ENCODE measurements around the gene ENO1. TPM values are rescaled to one million over a fixed set of nuclear protein-coding genes. Genes with fewer than 3 reads are reported as not detected.
"Not testable (repeated sequence)": the region's sequence is repeated elsewhere in the genome, so short reads cannot be mapped to it uniquely, and the experiment has no call there.

ENO1 gene
- total and polyA plus RNA-seq, 10 of the 15 experiments (the other 5 are each of a cell fraction or from before 2014, with no cell fraction given) = 1,850 to 4,219 (median 2,331) TPM

DNA sequence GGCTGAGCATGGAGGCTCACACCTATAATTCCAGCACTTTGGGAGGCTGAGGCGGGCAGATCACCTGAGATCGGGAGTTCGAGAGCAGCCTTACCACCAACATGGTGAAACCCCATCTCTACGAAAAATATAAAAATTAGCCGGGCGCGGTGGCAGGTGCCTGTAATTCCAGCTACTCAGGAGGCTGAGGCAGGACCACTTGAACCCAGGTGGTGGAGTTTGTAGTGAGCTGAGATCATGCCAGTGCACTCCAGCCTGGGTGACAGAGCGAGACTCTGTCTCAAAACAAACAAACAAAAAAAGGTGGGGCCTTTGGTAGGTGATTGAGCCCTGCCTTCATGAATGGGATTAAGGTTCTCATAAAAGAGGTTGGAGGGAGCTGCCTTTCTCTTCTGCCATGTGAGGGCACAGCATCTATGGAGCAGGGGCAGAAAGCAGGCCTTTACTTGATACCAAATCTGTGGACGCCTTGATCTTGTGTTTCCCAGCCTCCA lies 7.6 kb upstream of the ENO1 start:
- H4K20me1 ChIP-seq (ENCODE audit: control insufficient read depth, insufficient read depth); H3K36me3 ChIP-seq (ENCODE audit: control insufficient read depth in 2 of 2, insufficient read depth in 2 of 2, low read length in 1 of 2); SMC1A ChIA-PET (ENCODE audit: uncharacterized antibody, unreplicated experiment); H3K27ac ChIP-seq (ENCODE audit: control insufficient read depth, insufficient read depth); H3K4me3 ChIP-seq; H3K9ac ChIP-seq (ENCODE audit: control insufficient read depth, insufficient read depth, low read length); DNase-seq (ENCODE audit: low read depth, low spot score); H3K79me2 ChIP-seq (ENCODE audit: control insufficient read depth, insufficient read depth, low read length); RAD21 ChIA-PET (ENCODE audit: unreplicated experiment); H2AFZ ChIP-seq (ENCODE audit: control insufficient read depth, low read depth, low read length); H3K4me1 ChIP-seq (ENCODE audit: control insufficient read depth, insufficient read depth, low read length); in situ Hi-C loops (cut with MboI); H3K9me3 ChIP-seq (replicated peaks; ENCODE audit: control insufficient read depth, insufficient read depth, low read length); intact Hi-C loops (cut with micrococcal nuclease; ENCODE audit: unreplicated experiment); BruUV-seq (replicated peaks); H3K27me3 ChIP-seq (replicated peaks in 1 of 2; ENCODE audit: control insufficient read depth in 2 of 2, insufficient read depth in 2 of 2, low read length in 1 of 2); H3K4me2 ChIP-seq (ENCODE audit: control insufficient read depth, insufficient read depth); FAIRE-seq; ATAC-seq: not testable (repeated sequence)
- ChIA-PET CTCF (interaction anchor here (0.7 to 2.2 kb wide), 2 partner anchors 36 to 38 kb away, joined by 3 to 6 read pairs; no protein-coding TSS in a partner anchor), POLR2A (interaction anchor here (0.6 kb wide), 1 partner anchor 80 kb away, joined by 4 read pairs; no protein-coding TSS in a partner anchor)
- WGBS (ENCODE audit: insufficient coverage, insufficient replicate concordance, low lambda C conversion rate, missing lambda C conversion rate) = 82% methylated on average over 9 of the region's 9 CpGs

DNA sequence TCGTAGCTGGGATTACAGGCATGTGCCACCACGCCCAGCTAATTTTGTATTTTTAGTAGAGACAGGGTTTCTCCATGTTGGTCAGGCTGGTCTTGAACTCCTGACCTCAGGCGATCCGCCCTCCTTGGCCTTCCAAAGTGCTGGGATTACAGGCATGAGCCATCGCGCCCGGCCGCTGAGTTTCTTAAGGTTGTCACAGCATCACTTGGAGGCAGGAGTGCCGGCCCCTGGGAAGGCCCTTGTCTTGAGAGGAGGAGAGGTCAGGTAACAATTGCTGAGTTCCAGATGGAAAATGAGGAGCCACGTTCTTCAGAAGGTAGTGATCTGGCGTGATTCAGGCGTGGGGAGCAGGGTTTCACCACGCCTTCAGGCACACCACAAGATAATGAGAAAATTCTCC lies 5.6 kb upstream of the ENO1 start:
- H3K9ac ChIP-seq (ENCODE audit: control insufficient read depth, insufficient read depth, low read length); H3K27me3 ChIP-seq (replicated peaks in 1 of 2; ENCODE audit: control insufficient read depth in 2 of 2, insufficient read depth in 2 of 2, low read length in 1 of 2); H4K20me1 ChIP-seq (ENCODE audit: control insufficient read depth, insufficient read depth); BruUV-seq (replicated peaks); DNase-seq (ENCODE audit: low read depth, low spot score); H2AFZ ChIP-seq (ENCODE audit: control insufficient read depth, low read depth, low read length); intact Hi-C loops (cut with micrococcal nuclease; ENCODE audit: unreplicated experiment); H3K27ac ChIP-seq (ENCODE audit: control insufficient read depth, insufficient read depth); H3K9me3 ChIP-seq (replicated peaks; ENCODE audit: control insufficient read depth, insufficient read depth, low read length); H3K36me3 ChIP-seq (ENCODE audit: control insufficient read depth in 2 of 2, insufficient read depth in 2 of 2, low read length in 1 of 2); FAIRE-seq; H3K4me3 ChIP-seq; POLR2A ChIA-PET; H3K4me2 ChIP-seq (ENCODE audit: control insufficient read depth, insufficient read depth); CTCF ChIA-PET; ATAC-seq; in situ Hi-C loops (cut with MboI): not testable (repeated sequence)
- SMC1A ChIA-PET (ENCODE audit: uncharacterized antibody, unreplicated experiment) = interaction anchor here (1.7 kb wide), 1 partner anchor 10 kb away, joined by 3 read pairs; no protein-coding TSS in a partner anchor
- RAD21 ChIA-PET (ENCODE audit: unreplicated experiment) = interaction anchor here (0.6 to 0.7 kb wide), 2 partner anchors 121 to 259 kb away, joined by 3 to 4 read pairs; no protein-coding TSS in a partner anchor
- H3K4me1 ChIP-seq (ENCODE audit: control insufficient read depth, insufficient read depth, low read length) = peaks cover 12% of the 10 kb centered on the region
- 73% methylated on average over 13 of the region's 13 CpGs for WGBS (ENCODE audit: insufficient coverage, insufficient replicate concordance, low lambda C conversion rate, missing lambda C conversion rate)
- H3K79me2 ChIP-seq (ENCODE audit: control insufficient read depth, insufficient read depth, low read length) = peaks cover 12% of the 10 kb centered on the region

Data from GM12878 (cell line).